NT2/D1 (cell line): ENCODE data around the gene NRDC.
"Not testable (repeated sequence)": the region's sequence is repeated elsewhere in the genome, so short reads cannot be mapped to it uniquely, and the experiment has no call there.

ENCODE experiments used
- DNase-seq: peaks from one replicate; pipeline ENCODE4 v3.0.0-alpha.2; 2011; ENCODE audit warnings: low read depth, low spot score
- H3K27me3 ChIP-seq: 2 replicates; pipeline ENCODE4 v1.6.0; 2011; ENCODE audit warnings: mild to moderate bottlenecking; ENCODE audit not compliant: insufficient read length, insufficient read depth
- H3K36me3 ChIP-seq: 2 replicates; pipeline ENCODE4 v1.6.1; 2011; ENCODE audit warnings: mild to moderate bottlenecking, low read length, mixed read lengths; ENCODE audit not compliant: insufficient read depth, insufficient read length
- H3K4me1 ChIP-seq: 2 replicates; pipeline ENCODE4 v1.5.1; 2011; ENCODE audit not compliant: insufficient read depth, insufficient read length
- H3K4me3 ChIP-seq: 2 replicates; pipeline ENCODE4 v1.5.1; 2011; ENCODE audit warnings: low read depth; ENCODE audit not compliant: insufficient read length
- H3K9ac ChIP-seq: 2 replicates; pipeline ENCODE4 v1.6.0; 2011; ENCODE audit warnings: low read depth; ENCODE audit not compliant: insufficient read length
- H3K9me3 ChIP-seq: 2 replicates; pipeline ENCODE4 v1.5.1; 2011; ENCODE audit warnings: mild to moderate bottlenecking, low read length; ENCODE audit not compliant: insufficient read depth
- SUZ12 ChIP-seq: IDR thresholded peaks from 2 replicates; pipeline ENCODE4 v1.6.1; 2011; ENCODE audit not compliant: insufficient read length, insufficient read depth; ENCODE audit errors: extremely low read depth
- YY1 ChIP-seq: IDR thresholded peaks from 2 replicates; pipeline ENCODE4 v1.6.1; 2011; ENCODE audit not compliant: insufficient read length, insufficient read depth
- ZNF274 ChIP-seq: IDR thresholded peaks from 2 replicates; pipeline ENCODE4 v1.6.1; 2011; ENCODE audit warnings: mild to moderate bottlenecking, low read depth, low read length

NRDC gene

DNA sequence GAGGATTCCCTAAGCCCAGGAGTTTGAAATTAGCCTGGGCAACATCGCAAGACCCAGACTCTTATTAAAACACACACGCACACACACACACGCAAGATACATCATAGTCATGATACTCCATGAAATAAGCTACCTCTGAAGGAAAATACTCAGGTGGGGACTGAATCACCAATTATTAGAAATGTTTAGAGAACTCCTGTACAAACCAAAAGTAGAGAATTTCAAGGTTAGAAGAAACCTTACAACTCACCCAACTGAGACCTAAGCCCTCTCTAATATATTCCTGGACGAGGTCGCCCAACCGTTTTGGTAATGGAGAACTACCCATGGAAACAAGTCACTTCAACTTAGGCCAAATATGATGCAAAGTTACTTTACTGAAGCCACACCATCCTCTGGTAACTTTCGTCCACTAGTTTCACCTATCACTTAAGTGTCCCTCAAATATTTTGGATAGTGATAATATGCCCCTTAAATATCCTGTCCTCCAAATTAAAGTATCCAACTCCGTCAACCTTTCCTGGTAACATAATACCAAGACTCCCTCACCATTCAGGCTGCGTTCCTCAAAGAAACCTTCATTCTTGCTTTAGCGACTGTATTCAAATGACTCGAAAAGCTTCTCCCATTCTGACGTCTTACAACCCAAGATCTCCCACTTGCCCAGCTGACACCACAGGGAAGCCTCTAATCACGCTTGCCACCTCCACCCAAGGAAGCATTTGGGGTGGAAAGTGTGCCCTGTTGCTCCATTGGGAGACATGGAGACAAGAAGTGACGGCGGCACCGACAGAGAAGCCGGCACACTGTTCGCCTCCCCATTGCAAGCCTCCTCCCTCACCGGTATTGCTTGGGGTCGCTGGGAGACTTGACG lies 856 bp downstream of the NRDC start:
- no peak for TF ChIP-seq ZNF274
- Histone ChIP-seq H3K36me3 (peaks cover 28% of the 10 kb centered on the region), H3K27me3 (no peaks in the 10 kb centered on the region), H3K4me3 (peak overlapping the region; percentile 96), H3K9me3 (no peaks in the 10 kb centered on the region), H3K9ac (peak overlapping the region; percentile 99), H3K4me1 (no peaks in the 10 kb centered on the region)
- peak; percentile 22 for DNase-seq

DNA sequence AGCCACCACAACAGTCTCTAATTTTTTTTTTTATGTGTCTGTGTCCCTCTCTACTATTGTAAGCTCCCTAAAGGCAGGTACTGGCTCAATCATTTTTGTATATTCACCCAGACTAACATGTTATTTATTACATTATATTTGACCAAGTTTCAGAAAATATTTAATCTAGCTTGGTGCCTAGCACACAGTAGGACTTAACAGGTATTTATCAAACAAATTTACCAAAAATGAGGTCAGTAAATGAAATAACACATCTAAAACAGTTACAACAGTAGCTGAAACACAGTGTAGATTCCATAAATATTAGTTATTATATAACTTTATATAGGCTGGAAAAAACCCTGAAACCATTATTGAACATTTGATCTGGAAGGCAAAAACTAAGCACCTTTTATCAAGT lies 2.7 kb downstream of the NRDC start:
- H3K4me1 ChIP-seq, result no peaks in the 10 kb centered on the region
- no peak for TF ChIP-seq YY1
- no peak for TF ChIP-seq ZNF274
- TF ChIP-seq SUZ12, result no peak
- peak overlapping the region; percentile 7 for H3K9ac ChIP-seq
- H3K9me3 ChIP-seq, result no peaks in the 10 kb centered on the region
- H3K27me3 ChIP-seq, result no peaks in the 10 kb centered on the region
- peaks cover 40% of the 10 kb centered on the region for H3K36me3 ChIP-seq
- DNase-seq, result no peak
- no peak overlapping the region for H3K4me3 ChIP-seq

DNA sequence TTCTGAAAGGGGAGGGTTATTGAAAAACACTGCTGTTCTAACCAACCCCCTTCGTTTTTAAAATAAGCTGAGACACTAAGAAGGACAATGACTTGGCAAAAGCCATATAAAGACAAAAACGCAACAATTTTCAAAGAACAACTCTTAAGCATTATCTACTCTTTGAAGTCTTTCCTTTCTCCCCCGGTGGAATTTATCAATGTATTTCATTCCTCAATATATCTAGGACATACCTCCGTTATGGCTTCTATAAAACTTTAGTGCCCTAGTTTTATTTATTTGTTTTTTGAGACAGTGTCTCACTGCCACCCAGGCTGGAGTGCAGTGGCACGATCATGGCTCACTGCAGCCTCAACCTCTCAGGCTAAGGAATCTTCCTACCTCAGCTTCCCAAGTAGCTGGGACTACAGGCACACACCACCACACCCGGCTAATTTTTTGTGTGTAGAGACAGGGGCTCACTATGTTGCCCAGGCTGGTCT lies 3.2 kb downstream of the NRDC start:
- H3K27me3 ChIP-seq, result no peaks in the 10 kb centered on the region
- no peak overlapping the region for H3K9ac ChIP-seq
- H3K9me3 ChIP-seq, result no peaks in the 10 kb centered on the region
- DNase-seq, result no peak
- no peaks in the 10 kb centered on the region for H3K4me1 ChIP-seq
- H3K4me3 ChIP-seq, result no peak overlapping the region
- H3K36me3 ChIP-seq, result peaks cover 40% of the 10 kb centered on the region
- TF ChIP-seq YY1, result no peak
- no peak for TF ChIP-seq ZNF274
- TF ChIP-seq SUZ12, result no peak

DNA sequence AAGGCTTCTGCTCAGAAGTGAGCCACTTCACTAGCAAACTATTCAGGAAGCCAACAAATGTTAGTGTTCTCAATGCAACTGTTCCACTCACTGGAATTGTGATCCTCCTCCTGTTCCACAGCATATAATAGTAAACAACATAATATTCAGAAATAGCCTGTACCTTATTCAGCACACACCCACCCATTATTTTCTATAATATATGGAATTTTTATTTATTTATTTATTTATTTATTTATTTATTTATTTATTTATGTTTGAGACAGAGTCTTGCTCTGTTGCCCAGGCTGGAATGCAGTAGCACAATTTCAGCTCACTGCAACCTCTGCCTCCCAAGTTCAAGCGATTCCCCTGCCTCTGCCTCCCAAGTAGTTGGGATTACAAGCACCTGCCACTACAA lies 5.3 kb downstream of the NRDC start:
- not testable (repeated sequence) for H3K4me3 ChIP-seq, H3K9ac ChIP-seq, H3K4me1 ChIP-seq, H3K27me3 ChIP-seq, DNase-seq, H3K9me3 ChIP-seq
- peaks cover 53% of the 10 kb centered on the region for H3K36me3 ChIP-seq

DNA sequence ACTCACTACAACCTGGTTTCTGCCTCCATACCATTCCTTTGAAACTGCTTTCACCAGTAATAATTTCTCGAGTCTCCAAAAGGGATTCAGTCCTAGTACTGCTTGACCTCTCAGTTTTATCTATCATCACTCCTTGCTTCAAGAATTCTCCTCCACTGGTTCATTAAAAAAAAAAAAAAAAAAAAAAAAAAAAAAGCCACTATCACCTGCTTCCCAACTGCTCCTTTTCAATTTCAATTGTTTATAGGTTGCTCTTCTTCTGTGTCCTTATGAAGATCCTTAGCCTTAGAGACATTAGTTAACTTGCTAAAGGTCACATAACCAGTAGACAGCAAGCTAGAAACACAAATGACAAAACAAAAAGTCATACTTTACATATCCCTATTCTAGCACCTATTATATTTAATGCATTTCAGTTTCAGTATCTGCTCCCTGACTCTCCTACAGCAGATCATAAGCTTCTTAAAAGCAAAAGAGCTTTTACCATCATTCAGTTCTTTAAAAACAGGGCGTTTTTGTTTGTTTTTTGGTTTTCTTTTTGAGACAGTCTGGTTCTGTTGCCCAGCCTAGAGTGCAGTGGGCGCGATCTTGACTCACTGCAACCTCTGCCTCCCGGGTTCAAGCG lies 7.1 kb downstream of the NRDC start:
- no peak overlapping the region for H3K9ac ChIP-seq
- no peak for TF ChIP-seq SUZ12
- TF ChIP-seq YY1, result no peak
- TF ChIP-seq ZNF274, result no peak

DNA sequence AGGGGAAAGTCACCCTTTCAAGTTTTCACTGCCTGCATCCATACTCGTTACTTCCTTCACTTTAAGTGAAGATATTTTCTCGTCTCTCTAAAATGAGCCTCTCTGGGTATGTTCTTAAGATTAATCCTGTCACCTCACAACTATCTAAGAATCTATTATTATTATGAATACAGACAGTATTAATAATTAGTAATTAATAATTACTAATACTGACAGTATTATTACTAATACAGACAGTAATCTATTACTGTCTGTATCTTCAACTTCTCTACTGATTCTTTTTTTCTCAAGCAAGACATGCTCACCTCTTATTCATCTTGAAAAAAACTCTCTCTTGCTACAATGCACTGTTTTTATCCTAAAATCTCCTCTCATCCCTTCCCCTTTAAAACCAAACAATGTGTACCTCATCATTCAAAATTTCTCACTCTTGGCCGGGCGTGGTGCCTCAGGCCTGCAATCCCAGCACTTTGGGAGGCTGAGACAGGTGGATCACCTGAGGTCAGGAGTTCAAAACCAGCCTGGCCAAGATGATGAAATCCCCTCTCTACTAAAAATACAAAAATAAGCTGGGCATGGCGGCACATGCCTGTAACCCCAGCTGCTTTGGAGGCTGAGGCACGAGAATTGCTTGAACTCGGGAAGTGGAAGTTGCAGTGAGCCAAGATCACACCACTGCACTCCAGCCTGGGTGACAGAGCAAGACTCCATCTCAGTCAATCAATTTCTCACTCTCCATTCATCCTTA lies 7.8 kb downstream of the NRDC start:
- DNase-seq, result no peak
- H3K4me3 ChIP-seq, result no peak overlapping the region
- H3K4me1 ChIP-seq, result no peaks in the 10 kb centered on the region
- H3K9me3 ChIP-seq, result no peaks in the 10 kb centered on the region
- no peak for TF ChIP-seq ZNF274
- TF ChIP-seq YY1, result no peak
- no peak for TF ChIP-seq SUZ12
- no peak overlapping the region for H3K9ac ChIP-seq
- peaks cover 46% of the 10 kb centered on the region for H3K36me3 ChIP-seq
- H3K27me3 ChIP-seq, result no peaks in the 10 kb centered on the region

More for the DNA sequence above, 7.1 kb downstream of the NRDC start:
- Histone ChIP-seq H3K9me3 (no peaks in the 10 kb centered on the region), H3K36me3 (peaks cover 51% of the 10 kb centered on the region), H3K27me3 (no peaks in the 10 kb centered on the region), H3K4me3 (no peak overlapping the region), H3K4me1 (no peaks in the 10 kb centered on the region)
- DNase-seq, result no peak

DNA sequence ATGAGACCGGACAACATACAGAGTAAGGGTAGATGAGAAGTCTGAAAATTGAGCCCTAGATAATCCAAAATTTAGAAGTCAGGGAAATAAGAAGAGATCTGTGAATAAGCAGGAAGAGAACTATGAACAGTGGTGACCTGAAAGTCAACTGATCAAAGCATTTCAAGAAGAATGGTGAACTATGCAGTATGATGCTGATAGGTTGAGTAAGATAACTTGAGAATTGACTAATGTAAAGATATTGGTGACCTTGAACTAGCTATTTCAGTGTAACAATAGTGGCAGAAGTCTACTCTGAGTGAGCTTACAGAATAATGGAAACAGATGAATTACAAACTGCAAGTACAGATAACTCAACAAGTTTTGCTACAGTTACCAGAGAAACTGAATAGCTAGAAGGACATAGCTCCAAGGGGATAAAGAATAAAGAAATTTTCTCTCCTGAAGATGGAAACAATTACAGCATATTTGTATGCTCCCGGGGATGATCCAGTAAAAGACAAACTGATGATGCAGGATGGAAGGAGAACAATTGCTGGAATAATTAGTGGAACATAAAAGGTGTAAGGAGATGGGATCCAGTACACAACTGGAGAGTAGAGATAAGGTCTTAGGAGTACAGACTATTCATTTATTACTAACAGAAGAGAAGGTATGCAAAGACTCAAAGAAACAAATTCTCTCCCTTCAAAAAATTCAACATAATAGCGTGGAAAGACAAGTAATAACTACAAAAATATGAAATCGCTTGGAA lies 10.9 kb downstream of the NRDC start:
- Histone ChIP-seq H3K9ac (no peak overlapping the region), H3K4me3 (no peak overlapping the region)

More for the DNA sequence above, 10.9 kb downstream of the NRDC start:
- H3K27me3 ChIP-seq, result no peaks in the 10 kb centered on the region
- peaks cover 43% of the 10 kb centered on the region for H3K36me3 ChIP-seq
- no peaks in the 10 kb centered on the region for H3K4me1 ChIP-seq
- no peak for DNase-seq
- no peaks in the 10 kb centered on the region for H3K9me3 ChIP-seq
- TF ChIP-seq YY1 (no peak), ZNF274 (no peak), SUZ12 (no peak)
